Right lung (tissue), 10 donors: Measurements from ENCODE around the gene NHLRC2. TPM values are rescaled to one million over a fixed set of nuclear protein-coding genes. Genes with fewer than 3 reads are reported as not detected.
"Not testable (repeated sequence)": the region's sequence is repeated elsewhere in the genome, so short reads cannot be mapped to it uniquely, and the experiment has no call there.

Experiments
- DNase-seq, 2 donors: peaks; one replicate each; pipeline ENCODE4 v3.0.0-alpha.2; 2013
- long read RNA-seq, 8 donors: transcript quantifications; one replicate each; lab custom pipeline, GENCODE V29; 2026
- polyA plus RNA-seq, 5 donors: library from polyadenylated mRNA; unstranded; fragments of 120-200 nt; gene quantifications; one replicate each; pipeline versions ENCODE4 v1.2.1 to v1.2.3, GENCODE V29; 2013; ENCODE audit warnings: inconsistent platforms in 1 of 5, low replicate concordance in 1 of 5; ENCODE audit not compliant: insufficient read length in 5 of 5, insufficient read depth in 1 of 5

NHLRC2 gene
- polyA plus RNA-seq, result 10 to 100 TPM; 17.2 to 31.7 (median 25.5) TPM
- long read RNA-seq, donor 1, full-length matches to known transcripts, result 4 of 4 reads
- long read RNA-seq, donor 1, partial matches to known transcripts, result 0 of 4 reads
- long read RNA-seq, donor 1, other reads (novel, unspliced or antisense), result 0 of 4 reads
- long read RNA-seq, donor 2, full-length matches to known transcripts, result 5 of 5 reads
- long read RNA-seq, donor 2, partial matches to known transcripts, result 0 of 5 reads
- long read RNA-seq, donor 2, other reads (novel, unspliced or antisense), result 0 of 5 reads
- long read RNA-seq, donor 3, full-length matches to known transcripts, result 2 of 2 reads
- long read RNA-seq, donor 3, partial matches to known transcripts, result 0 of 2 reads
- long read RNA-seq, donor 3, other reads (novel, unspliced or antisense), result 0 of 2 reads
- long read RNA-seq, donor 4, full-length matches to known transcripts, result 5 of 5 reads
- long read RNA-seq, donor 4, partial matches to known transcripts, result 0 of 5 reads
- long read RNA-seq, donor 4, other reads (novel, unspliced or antisense), result 0 of 5 reads
- long read RNA-seq, donor 5, full-length matches to known transcripts, result 4 of 9 reads
- long read RNA-seq, donor 5, partial matches to known transcripts, result 5 of 9 reads
- long read RNA-seq, donor 5, other reads (novel, unspliced or antisense), result 0 of 9 reads
- long read RNA-seq, donor 6, partial matches to known transcripts, result 24 of 25 reads
- long read RNA-seq, donor 6, other reads (novel, unspliced or antisense), result 0 of 25 reads
- long read RNA-seq, donor 7, full-length matches to known transcripts, result 3 of 11 reads
- long read RNA-seq, donor 7, partial matches to known transcripts, result 8 of 11 reads
- long read RNA-seq, donor 7, other reads (novel, unspliced or antisense), result 0 of 11 reads
- long read RNA-seq, donor 8, full-length matches to known transcripts, result 3 of 3 reads
- long read RNA-seq, donor 8, partial matches to known transcripts, result 0 of 3 reads
- long read RNA-seq, donor 8, other reads (novel, unspliced or antisense), result 0 of 3 reads

DNA sequence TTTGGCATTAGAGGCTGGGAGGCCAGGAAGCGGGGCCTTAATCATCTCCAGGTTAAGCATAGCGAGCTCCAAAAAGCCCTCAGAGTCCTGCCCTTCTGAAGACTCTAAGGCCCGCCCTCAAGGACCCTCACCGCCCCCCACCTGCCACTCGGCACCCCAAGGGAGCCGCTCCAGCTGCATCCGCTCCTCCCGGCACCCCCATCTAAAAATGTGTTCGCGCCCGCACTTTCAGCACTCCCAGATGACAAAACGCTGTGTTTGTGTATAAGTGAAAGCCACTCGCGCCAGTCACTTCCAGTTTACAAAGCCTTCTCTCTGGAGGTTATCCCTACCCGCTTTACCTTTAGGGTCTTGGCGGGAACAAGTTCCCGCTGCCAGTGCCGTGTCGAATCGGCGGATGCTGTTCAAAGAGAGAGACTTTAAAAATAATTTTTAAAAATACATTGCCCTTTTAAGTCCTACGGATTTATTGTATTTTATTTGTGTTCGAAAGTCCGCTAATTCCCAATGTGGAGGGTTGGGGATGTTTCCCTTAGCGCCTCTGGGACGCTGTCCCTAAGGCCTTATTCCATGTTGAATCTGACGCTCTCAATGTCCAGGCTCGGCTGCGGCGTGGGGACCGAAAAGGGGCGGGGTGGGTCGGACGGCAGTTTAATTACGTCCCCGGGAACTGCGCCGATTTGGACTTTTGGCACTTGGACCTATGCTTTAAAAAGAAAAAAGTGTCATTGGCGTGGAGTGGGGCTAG lies at the start of gene NHLRC2, which contains the start of gene DCLRE1A:
TSS of gene NHLRC2 (plus strand) at position 649 of the 748 bp plus-strand sequence. CDS start 212 bp downstream, outside the sequence.
TSS of gene DCLRE1A (minus strand) at position 70 of the 748 bp plus-strand sequence. CDS start 900 bp downstream, outside the sequence.
- DNase-seq, result peak; percentile 86 to 88

- no peak for DNase-seq
Measured at GRCh38 chr10:113806503-113806902, 48.0 kb upstream of the NHLRC2 start.

- DNase-seq, result no peak
Measured at GRCh38 chr10:113808168-113808567, 46.3 kb upstream of the NHLRC2 start.

- DNase-seq, result not testable (repeated sequence)
Measured at GRCh38 chr10:113814700-113815099, 39.8 kb upstream of the NHLRC2 start.

DNA sequence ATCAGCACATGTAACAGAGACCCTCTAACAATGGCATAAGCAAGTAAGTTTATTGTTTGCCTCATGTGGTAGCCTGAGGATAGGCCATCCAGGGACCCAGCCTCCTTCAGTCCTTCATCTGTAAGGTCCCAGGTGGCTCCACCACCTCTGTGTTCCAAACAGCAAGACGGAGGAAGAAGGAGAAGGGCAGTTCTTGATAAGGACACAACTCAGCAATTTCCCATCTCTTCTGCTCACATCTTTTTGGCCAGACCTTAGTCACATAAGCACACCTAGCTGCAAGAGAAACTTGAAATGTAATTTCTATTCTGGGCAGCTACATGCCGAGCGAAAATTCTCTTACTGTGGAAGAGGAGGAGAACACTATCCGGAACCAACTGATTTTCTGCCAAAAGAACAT lies 34.5 kb upstream of the NHLRC2 start:
- DNase-seq, result no peak

DNA sequence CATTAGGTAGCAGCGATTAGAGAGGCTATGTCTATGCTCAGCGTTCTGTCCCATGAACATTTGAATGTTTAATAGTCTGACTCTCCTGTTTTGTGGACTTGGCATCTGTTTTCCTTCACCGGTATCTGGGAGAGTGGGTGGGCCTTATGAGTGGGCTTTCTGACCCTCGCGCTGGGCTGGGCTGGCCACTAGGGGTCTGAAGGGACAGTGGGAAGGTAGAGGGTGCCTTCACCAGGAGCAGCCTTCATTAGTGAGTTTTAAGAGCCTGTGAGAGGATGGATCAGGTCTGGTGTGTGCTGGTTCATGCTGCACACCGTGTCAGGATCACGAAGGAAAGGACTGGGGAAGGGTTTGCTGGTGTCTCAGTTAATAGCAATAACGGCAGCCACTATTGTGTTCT lies 34.0 kb upstream of the NHLRC2 start:
- no peak for DNase-seq

DNA sequence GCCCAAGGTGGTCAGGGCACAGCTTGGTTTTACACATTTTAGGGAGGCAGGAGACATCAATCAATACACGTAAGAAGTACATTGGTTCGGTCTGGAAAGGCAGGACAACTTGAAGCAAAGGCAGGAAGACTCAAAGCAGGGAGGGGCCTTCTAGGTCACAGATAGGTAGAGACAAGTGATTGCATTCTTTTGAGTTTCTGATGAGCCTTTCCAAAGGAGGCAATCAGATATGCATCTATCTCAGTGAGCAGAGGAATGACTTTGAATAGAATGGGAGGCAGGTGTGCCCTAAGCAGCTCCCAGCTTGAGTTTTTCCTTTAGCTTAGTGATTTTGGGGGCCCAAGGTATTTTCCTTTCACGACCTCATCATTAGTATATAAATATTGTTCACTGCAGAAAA lies 33.2 kb upstream of the NHLRC2 start:
- DNase-seq, result not testable (repeated sequence)

DNA sequence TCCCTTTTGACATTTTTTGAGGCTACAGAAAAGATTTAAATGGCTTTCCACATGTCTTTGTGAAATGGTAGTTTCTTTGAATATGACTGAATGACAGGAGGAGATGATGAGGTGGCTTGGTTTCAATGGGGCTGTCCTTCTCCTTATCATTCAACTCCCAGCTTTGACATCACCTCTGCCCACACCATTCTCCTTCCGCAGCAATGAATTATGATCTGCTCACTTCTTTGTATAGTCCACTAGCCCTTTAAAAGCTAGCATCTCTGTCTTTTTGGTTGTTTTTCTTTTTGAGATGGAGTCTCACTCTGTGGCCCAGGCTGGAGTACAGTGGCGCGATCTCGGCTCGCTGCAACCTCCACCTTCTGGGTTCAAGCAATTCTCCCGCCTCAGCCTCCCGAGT lies 32.3 kb upstream of the NHLRC2 start:
- DNase-seq, result no peak

DNA sequence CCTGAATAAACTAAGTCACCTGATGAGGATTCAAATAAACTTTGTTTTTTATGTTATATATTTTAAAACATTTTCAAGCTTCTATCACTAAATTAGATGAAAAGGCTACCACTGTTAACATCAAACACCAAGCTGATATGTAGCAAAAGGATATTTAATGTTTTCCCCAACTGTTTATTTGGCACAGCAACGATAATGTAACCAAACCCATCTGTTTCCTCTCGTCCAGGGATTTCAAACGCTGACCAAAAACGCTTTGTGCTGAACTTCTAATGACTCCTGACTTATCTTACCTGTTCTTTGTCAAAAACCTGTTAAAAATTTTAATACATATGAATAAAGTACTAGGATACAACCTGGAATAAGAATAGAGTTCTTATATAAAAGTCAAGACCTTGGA lies 31.1 kb upstream of the NHLRC2 start:
- peak; percentile 64 to 70 for DNase-seq

DNA sequence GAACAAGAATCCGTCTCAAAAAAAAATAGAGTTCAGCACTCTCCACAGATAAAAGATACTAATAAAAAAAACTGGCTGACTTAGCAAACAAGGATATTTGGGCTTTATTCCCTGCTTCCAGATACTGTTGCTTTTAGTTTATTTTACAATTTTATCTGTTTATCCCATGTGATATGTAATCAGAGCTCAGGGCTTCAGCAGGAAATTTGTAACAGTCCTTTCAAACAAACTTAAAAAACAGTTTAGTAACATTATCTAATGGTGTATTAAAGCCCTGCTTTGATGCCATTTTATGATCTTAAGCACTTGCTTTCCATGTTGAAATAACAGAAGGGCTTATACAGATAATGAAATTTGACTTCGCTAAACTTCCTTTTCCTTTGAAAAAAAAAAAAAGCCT lies 28.7 kb upstream of the NHLRC2 start:
- no peak for DNase-seq

GRCh38 chr10:113828567-113828966 lies 25.9 kb upstream of the NHLRC2 start:
- DNase-seq, result not testable (repeated sequence)

DNA sequence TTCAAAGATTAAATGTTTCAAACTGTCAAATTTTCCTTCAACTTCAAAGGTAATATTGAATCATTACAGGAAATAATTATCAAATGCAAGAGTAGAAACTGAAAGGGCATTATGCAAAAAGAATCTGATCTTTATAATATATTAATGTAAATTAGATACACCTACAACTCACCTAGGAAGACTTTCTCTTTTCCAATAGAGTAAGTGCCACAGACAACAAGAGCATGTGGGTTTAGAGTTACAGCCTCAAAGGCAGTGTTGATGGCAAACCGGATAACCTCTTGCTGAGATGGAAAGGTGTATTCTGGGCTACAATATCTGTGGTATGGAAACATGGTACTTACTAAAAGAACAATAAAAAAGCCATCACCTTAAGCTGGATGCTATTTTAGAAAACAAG lies 12.3 kb upstream of the NHLRC2 start:
- DNase-seq, result no peak

GRCh38 chr10:113843972-113844485 lies 10.4 kb upstream of the NHLRC2 start:
- no peak for DNase-seq

GRCh38 chr10:113846036-113846435 lies 8.4 kb upstream of the NHLRC2 start:
- DNase-seq, result no peak

DNA sequence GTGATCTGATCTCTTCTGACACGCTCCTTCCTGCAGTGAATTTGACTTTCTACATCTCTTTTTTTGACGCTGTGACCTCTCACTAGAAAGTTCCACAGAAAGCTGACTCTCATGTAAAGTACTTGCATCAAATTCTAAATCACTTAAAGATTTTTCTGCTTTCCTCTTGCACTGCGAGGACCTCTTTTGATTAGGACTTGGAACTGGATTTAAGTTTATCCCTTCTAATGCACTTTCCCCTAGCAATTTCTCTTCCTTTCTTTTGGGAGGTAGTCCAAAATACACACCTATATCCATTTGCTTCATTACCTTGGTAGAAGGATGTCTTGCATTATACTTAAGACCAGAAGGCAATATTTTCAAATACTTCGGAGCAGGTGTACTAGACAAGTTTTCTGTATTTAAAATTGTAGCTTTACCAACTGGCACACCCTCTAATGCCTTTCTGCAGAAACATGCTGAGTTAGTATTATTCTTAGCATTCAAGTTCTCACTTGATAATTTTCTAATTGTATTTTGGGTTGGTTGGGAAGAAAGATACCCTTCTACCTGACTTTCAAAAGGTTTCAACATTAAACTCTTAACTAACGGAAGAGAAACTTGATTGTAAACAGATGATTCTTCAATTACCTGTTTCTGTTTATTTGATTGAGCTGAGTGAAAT lies 5.2 kb upstream of the NHLRC2 start:
- DNase-seq, result no peak

DNA sequence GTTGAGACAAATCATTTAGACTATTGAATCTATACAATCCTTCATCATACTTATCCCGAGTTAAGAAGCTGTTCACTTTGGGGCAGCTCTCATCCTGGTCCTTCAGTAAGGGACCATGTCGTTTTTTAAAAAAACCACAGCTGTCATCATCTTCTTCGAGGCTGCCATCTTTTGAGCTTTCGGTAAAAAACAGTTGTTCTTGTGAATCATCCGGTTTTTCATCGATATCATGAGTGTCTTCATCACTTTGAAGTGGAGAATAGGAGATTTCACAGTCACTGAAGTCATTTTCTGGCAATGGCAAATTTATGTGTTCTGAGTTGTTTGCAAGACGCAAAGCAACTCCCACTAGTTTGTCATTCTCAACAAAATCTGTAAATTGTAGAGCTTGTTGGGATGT lies 4.5 kb upstream of the NHLRC2 start:
- no peak for DNase-seq

- no peak for DNase-seq
Measured at GRCh38 chr10:113853578-113854012, 866 bp upstream of the NHLRC2 start.

- peak; percentile 60 to 73 for DNase-seq
Measured at GRCh38 chr10:113854761-113855588, 514 bp downstream of the NHLRC2 start.

GRCh38 chr10:113856563-113856962 lies 2.1 kb downstream of the NHLRC2 start:
- DNase-seq, result no peak

DNA sequence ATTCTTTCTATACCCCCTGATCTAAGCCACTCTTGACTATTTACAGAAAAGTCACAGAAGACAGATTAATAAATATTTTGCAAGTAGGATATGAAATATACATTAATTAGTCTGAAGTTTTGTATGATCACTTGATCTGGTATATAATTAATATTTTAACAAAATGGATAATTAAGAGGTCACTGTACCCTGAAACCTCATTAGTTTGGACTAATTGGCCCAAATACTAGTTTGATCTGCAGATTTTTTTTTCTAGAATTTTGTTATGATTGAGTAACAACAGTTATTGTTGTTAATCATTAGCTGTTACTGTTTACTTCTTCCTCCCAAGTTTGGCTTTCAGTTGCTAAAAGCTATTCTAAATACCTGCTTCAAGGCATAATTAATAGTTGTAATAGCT lies 2.7 kb downstream of the NHLRC2 start:
- DNase-seq, result no peak
